Measurements from ENCODE around the gene TWF1.

DNA sequence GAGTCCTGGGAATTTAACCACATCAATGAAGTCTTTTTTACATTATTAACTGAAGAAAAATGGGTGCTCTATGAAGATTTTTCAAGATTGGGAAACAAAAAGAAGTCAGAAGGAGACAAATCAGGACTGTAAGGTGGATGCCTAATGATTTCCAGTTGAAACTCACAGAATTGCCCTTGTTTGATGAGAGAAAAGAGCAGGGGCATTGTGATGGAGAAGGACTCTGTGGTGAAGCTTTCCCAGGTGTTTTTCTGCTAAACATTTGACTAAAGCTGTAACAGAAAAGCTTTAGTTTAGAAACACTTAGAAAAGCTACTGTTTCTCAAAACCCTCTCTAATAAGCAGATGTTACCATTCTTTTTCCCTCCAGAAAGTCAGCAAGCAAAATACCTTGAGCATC, 41.6 kb downstream of the TWF1 start:
- TF ChIP-seq GATA2 (IDR thresholded peaks at IDR 0.05; ENCODE audit: low read depth, low read length) (no peak), GATA3 (IDR thresholded peaks at IDR 0.05; ENCODE audit: low read depth, low read length) (no peak)

Measured in SH-SY5Y (cell line).